D721Med (cell line): ENCODE measurements around the gene RB1.

Experiments used
- DNase-seq: peaks from one replicate; pipeline ENCODE4 v3.0.0; 2011; ENCODE audit warnings: low spot score; ENCODE audit not compliant: insufficient read length
- FAIRE-seq: peaks from 2 replicates; lab custom pipeline; 2011; peaks lifted over from hg19 to GRCh38; lab: Jason Lieb, UNC
- TF ChIP-seq, protein P1 (sequence below): IDR thresholded peaks from 2 replicates; pipeline ENCODE4 v1.5.1; 2012; ENCODE audit warnings: mild to moderate bottlenecking, control low read depth; ENCODE audit not compliant: insufficient read depth; ENCODE audit errors: missing control alignments

RB1 gene

DNA sequence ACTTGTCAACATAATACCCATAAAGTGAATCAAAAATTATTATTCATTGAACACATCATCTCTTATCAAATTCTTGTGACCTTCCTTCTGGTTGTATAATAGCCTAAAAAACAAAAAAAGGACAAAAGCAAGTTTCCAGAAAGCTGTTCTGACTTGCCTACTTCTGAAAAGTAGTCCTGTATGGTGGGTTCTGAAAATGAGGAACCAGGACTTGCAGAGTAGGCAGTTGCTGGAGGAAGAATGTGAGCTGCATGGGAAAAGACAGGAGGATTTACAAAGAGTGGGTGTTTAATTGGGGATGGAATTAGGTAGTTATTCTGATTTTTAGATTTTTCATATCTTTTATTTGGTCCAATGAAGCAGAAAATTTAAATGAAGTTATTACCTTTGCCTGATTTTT, 172.7 kb downstream of the RB1 start:
- DNase-seq (no peak), FAIRE-seq (no peak)
- TF ChIP-seq, protein P1, sequence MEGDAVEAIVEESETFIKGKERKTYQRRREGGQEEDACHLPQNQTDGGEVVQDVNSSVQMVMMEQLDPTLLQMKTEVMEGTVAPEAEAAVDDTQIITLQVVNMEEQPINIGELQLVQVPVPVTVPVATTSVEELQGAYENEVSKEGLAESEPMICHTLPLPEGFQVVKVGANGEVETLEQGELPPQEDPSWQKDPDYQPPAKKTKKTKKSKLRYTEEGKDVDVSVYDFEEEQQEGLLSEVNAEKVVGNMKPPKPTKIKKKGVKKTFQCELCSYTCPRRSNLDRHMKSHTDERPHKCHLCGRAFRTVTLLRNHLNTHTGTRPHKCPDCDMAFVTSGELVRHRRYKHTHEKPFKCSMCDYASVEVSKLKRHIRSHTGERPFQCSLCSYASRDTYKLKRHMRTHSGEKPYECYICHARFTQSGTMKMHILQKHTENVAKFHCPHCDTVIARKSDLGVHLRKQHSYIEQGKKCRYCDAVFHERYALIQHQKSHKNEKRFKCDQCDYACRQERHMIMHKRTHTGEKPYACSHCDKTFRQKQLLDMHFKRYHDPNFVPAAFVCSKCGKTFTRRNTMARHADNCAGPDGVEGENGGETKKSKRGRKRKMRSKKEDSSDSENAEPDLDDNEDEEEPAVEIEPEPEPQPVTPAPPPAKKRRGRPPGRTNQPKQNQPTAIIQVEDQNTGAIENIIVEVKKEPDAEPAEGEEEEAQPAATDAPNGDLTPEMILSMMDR: no peak

DNA sequence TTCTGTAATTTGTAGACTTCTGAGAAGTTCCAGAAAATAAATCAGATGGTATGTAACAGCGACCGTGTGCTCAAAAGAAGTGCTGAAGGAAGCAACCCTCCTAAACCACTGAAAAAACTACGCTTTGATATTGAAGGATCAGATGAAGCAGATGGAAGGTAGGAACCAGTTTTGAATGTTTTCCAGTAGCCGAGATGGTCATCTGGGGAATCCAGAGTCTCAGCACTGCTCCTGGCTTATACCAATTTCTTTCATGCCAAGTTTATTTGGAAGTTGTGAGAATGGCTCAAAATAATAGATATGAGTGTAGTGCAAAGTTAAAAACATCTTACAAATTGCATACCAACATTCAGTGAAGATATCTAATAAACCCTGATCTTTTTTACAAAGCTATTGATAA, 173.1 kb downstream of the RB1 start:
- DNase-seq: no peak
- TF ChIP-seq, protein P1: no peak
- no peak for FAIRE-seq

DNA sequence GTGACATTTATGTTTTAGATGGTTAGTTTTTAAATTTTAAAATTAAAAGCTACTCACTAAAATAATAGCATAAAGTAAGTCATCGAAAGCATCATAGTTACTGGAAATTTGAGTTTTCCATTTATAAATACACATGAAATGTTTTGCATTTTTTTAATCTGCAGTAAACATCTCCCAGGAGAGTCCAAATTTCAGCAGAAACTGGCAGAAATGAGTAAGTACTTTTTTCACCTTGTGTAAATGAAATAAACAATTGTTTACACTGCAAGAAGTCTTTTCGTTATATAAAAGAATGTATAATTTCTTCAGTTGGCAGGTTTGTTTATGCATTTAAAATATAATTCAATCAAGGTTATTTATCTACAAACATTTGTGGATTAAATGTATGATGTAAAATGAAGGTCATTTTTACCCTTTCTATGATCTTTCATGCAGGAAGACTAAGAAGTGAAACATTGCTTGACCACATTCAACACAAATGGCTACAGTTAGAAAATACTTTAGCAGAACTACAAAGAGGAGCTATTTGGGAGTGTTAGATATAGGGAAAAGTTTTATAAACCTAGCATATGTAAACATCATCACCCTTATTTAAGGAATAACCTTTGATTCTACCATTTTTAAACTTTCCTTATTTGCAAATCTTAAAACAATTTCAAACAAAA, 173.8 kb downstream of the RB1 start:
- TF ChIP-seq, protein P1: no peak
- DNase-seq: no peak
- FAIRE-seq: no peak

DNA sequence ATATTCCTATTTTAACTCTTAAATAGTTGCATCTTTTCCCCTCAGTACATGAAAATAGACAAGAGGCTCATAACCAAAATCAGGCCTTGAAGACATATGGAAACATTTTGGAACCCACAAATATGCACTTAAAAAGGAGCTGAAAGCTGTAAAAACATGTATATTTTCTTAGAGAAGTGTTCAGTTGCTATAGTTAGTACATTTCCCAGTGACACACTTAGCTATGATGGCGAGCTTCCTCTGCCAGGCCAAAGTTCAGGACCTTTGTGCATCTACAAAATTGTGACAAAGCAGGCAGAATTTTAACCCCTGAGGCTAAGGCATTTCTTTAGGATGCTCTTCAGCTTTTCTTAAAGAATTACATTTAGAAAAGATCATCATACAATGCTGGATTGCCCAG, 174.8 kb downstream of the RB1 start:
- DNase-seq (no peak), FAIRE-seq (no peak)
- TF ChIP-seq, protein P1: no peak

DNA sequence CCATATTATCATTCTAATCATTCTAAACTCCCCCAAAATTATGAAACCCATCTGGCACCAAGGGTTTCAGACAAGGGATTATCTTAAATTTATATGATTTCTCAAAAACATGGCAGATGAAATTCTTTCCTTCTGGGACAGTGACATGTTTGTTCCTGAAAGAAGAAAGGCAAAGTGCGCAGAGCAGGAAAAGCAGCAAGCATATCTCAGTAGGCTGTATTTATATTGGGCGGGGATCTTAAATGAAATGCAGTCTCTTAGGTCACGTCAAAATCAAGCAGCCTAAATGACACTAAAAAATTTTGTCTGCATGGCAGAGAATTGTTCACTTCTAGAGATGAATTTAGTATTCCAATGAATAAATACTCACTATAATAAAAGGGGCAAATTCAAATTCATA, 180.0 kb downstream of the RB1 start:
- TF ChIP-seq, protein P1: no peak
- no peak for FAIRE-seq
- DNase-seq: no peak

DNA sequence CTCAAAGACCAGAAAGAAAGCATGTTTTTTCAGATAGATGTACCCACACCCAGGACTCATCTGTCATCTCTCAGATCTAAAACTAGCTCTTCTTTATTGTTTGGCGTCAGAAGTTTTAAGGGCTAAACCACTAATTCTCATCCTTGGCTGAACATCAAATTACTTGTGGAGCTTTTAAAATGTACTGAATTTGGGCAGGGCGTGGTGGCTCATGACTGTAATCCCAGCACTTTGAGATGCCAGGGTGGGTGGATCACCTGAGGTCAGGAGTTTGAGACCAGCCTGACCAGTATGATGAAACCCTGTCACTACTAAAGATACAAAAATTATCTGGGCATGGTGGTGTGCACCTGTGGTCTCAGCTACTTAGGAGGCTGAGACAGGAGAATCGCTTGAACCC, 181.9 kb downstream of the RB1 start:
- FAIRE-seq (no peak), DNase-seq (no peak)
- TF ChIP-seq, protein P1: no peak

DNA sequence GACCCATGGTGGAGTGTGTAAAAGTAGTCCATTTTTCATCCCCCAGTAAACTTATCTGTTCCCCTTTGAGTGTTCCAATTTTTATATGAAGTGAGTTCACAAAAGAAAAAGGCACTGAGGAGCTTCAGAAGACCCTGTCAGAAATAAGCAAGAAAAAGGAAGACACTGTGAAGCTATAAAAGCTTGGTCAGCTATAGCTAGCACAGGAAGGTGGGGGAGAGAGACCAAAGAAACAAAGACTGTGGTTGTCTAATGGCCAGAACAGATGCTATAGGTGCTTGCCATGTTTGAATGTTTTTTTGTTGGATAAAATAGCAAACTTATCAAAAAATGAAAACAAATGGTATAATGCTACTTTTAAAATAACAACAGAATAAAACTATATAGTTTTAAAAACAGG, 182.8 kb downstream of the RB1 start:
- FAIRE-seq: no peak
- DNase-seq: no peak
- TF ChIP-seq, protein P1: no peak
